GM19455 (cell line): Measurements from ENCODE around the gene MEGF11.
"Not testable (repeated sequence)": the region's sequence is repeated elsewhere in the genome, so short reads cannot be mapped to it uniquely, and the experiment has no call there.

Experiments used
- ATAC-seq: cut with Tn5 transposase; IDR thresholded peaks from one replicate; pipeline ENCODE4 v1.9.1; 2021; ENCODE audit not compliant: unreplicated experiment

MEGF11 gene

GRCh38 chr15:66276546-66276945 is 23.0 kb upstream of the MEGF11 start:
- no peak for ATAC-seq

GRCh38 chr15:66275352-66275751 is 21.8 kb upstream of the MEGF11 start:
- no peak for ATAC-seq

GRCh38 chr15:66270932-66271331 is 17.4 kb upstream of the MEGF11 start:
- ATAC-seq: no peak

- ATAC-seq: no peak
Observed at GRCh38 chr15:66269326-66270090, 16.0 kb upstream of the MEGF11 start.

GRCh38 chr15:66264859-66265513 is 11.4 kb upstream of the MEGF11 start:
- ATAC-seq: no peak

- not testable (repeated sequence) for ATAC-seq
Observed at GRCh38 chr15:66262837-66263236, 9.3 kb upstream of the MEGF11 start.

GRCh38 chr15:66261056-66261455 is 7.5 kb upstream of the MEGF11 start:
- ATAC-seq: no peak

GRCh38 chr15:66256692-66257091 is 3.1 kb upstream of the MEGF11 start:
- no peak for ATAC-seq

- no peak for ATAC-seq
Observed at GRCh38 chr15:66254951-66255676, 1.6 kb upstream of the MEGF11 start.

- no peak for ATAC-seq
Observed at GRCh38 chr15:66254089-66254950, 770 bp upstream of the MEGF11 start.

- ATAC-seq: no peak
Observed at GRCh38 chr15:66252685-66253417, 699 bp downstream of the MEGF11 start.

GRCh38 chr15:66251790-66252684 is 1.5 kb downstream of the MEGF11 start:
- no peak for ATAC-seq

- no peak for ATAC-seq
Observed at GRCh38 chr15:66251065-66251789, 2.3 kb downstream of the MEGF11 start.

- no peak for ATAC-seq
Observed at GRCh38 chr15:66249605-66250174, 3.9 kb downstream of the MEGF11 start.

- no peak for ATAC-seq
Observed at GRCh38 chr15:66246937-66247336, 6.6 kb downstream of the MEGF11 start.

- ATAC-seq: not testable (repeated sequence)
Observed at GRCh38 chr15:66245832-66246231, 7.7 kb downstream of the MEGF11 start.

GRCh38 chr15:66241908-66242285 is 11.7 kb downstream of the MEGF11 start:
- no peak for ATAC-seq
